HG03097 (cell line): ENCODE measurements around the gene SRSF11.
"Not testable (repeated sequence)": the region's sequence is repeated elsewhere in the genome, so short reads cannot be mapped to it uniquely, and the experiment has no call there.

Source experiments
- ATAC-seq: cut with Tn5 transposase; IDR thresholded peaks from one replicate; pipeline ENCODE4 v1.9.1; 2021; ENCODE audit not compliant: unreplicated experiment, low FRiP score

Gene SRSF11

GRCh38 chr1:70221238-70222121, at the start of gene SRSF11:
Gene SRSF11 (plus strand): TSS chr1:70221380. CDS start chr1:70221637, 257 bp downstream.
- ATAC-seq = peak; percentile 91

- no peak for ATAC-seq
Observed at GRCh38 chr1:70171512-70171911, 49.7 kb upstream of the SRSF11 start.

GRCh38 chr1:70185181-70185580, 36.0 kb upstream of the SRSF11 start:
- not testable (repeated sequence) for ATAC-seq

GRCh38 chr1:70188522-70188921, 32.7 kb upstream of the SRSF11 start:
- ATAC-seq = no peak

- no peak for ATAC-seq
Observed at GRCh38 chr1:70190180-70190579, 31.0 kb upstream of the SRSF11 start.

- ATAC-seq = not testable (repeated sequence)
Observed at GRCh38 chr1:70192446-70192845, 28.7 kb upstream of the SRSF11 start.

GRCh38 chr1:70194601-70195000, 26.6 kb upstream of the SRSF11 start:
- ATAC-seq = no peak

- peak; percentile 73 for ATAC-seq
Observed at GRCh38 chr1:70195342-70195741, 25.8 kb upstream of the SRSF11 start.

- no peak for ATAC-seq
Observed at GRCh38 chr1:70196333-70196732, 24.8 kb upstream of the SRSF11 start.

GRCh38 chr1:70200065-70200464, 21.1 kb upstream of the SRSF11 start:
- ATAC-seq = no peak

- ATAC-seq = no peak
Observed at GRCh38 chr1:70202173-70202758, 18.9 kb upstream of the SRSF11 start.

GRCh38 chr1:70204139-70204538, 17.0 kb upstream of the SRSF11 start:
- ATAC-seq = no peak

- ATAC-seq = no peak
Observed at GRCh38 chr1:70204600-70204999, 16.6 kb upstream of the SRSF11 start.

- peak; percentile 26 for ATAC-seq
Observed at GRCh38 chr1:70205071-70205433, 16.1 kb upstream of the SRSF11 start.

GRCh38 chr1:70205434-70206118, 15.6 kb upstream of the SRSF11 start, which contains the start of gene LRRC40:
Gene LRRC40 (minus strand): TSS chr1:70205579. CDS start chr1:70205540, 39 bp downstream.
- peak; percentile 93 for ATAC-seq

GRCh38 chr1:70206833-70207232, 14.3 kb upstream of the SRSF11 start:
- not testable (repeated sequence) for ATAC-seq

GRCh38 chr1:70207492-70207891, 13.7 kb upstream of the SRSF11 start:
- no peak for ATAC-seq

GRCh38 chr1:70208292-70208691, 12.9 kb upstream of the SRSF11 start:
- ATAC-seq = no peak

- ATAC-seq = no peak
Observed at GRCh38 chr1:70210820-70211219, 10.4 kb upstream of the SRSF11 start.

GRCh38 chr1:70211541-70211940, 9.6 kb upstream of the SRSF11 start:
- no peak for ATAC-seq

GRCh38 chr1:70220015-70220414, 1.2 kb upstream of the SRSF11 start:
- ATAC-seq = no peak
